HEK293 (cell line): ENCODE measurements around the gene TTC9B.

Experiments used
- GLIS1 ChIP-seq: fragments of 450-650 bp; formaldehyde crosslinking; IDR thresholded peaks from 2 replicates; pipeline ENCODE4 v1.5.1; 2016; ENCODE audit warnings: missing biosample characterization, missing genetic modification characterization
- GLIS2 ChIP-seq: fragments of 450-650 bp; formaldehyde crosslinking; IDR thresholded peaks from 2 replicates; pipeline ENCODE4 v1.5.1; 2016; ENCODE audit warnings: missing biosample characterization, missing genetic modification characterization
- KLF7 ChIP-seq: fragments of 450-650 bp; formaldehyde crosslinking; IDR thresholded peaks from 2 replicates; pipeline ENCODE4 v1.5.1; 2016; ENCODE audit warnings: missing biosample characterization, missing genetic modification characterization, borderline replicate concordance
- SP7 ChIP-seq: fragments of 450-650 bp; formaldehyde crosslinking; IDR thresholded peaks from 2 replicates; pipeline ENCODE4 v1.5.1; 2016; ENCODE audit warnings: missing biosample characterization, missing genetic modification characterization
- YY1 ChIP-seq: fragments of 450-650 bp; formaldehyde crosslinking; IDR thresholded peaks from 2 replicates; pipeline ENCODE4 v1.5.1; 2018; ENCODE audit warnings: missing biosample characterization, missing genetic modification characterization
- ZFP41 ChIP-seq: fragments of 450-650 bp; formaldehyde crosslinking; IDR thresholded peaks from 2 replicates; pipeline ENCODE4 v1.5.1; 2016; ENCODE audit warnings: missing biosample characterization, missing genetic modification characterization, borderline replicate concordance
- ZNF157 ChIP-seq: fragments of 450-650 bp; formaldehyde crosslinking; IDR thresholded peaks from 2 replicates; pipeline ENCODE4 v1.5.1; 2016; ENCODE audit warnings: missing biosample characterization, missing genetic modification characterization
- ZNF214 ChIP-seq: fragments of 450-650 bp; formaldehyde crosslinking; IDR thresholded peaks from 2 replicates; pipeline ENCODE4 v1.5.1; 2017; ENCODE audit warnings: missing biosample characterization, mild to moderate bottlenecking, missing genetic modification characterization, borderline replicate concordance
- ZNF23 ChIP-seq: fragments of 450-650 bp; formaldehyde crosslinking; IDR thresholded peaks from 2 replicates; pipeline ENCODE4 v1.5.1; 2016; ENCODE audit warnings: missing biosample characterization, missing genetic modification characterization, borderline replicate concordance
- ZNF354C ChIP-seq: fragments of 450-650 bp; formaldehyde crosslinking; IDR thresholded peaks from 2 replicates; pipeline ENCODE4 v1.5.1; 2016; ENCODE audit warnings: missing biosample characterization, missing genetic modification characterization, low read depth, borderline replicate concordance
- ZNF621 ChIP-seq: fragments of 450-650 bp; formaldehyde crosslinking; IDR thresholded peaks from 2 replicates; pipeline ENCODE4 v1.5.1; 2017; ENCODE audit warnings: missing biosample characterization, missing genetic modification characterization
- ZSCAN23 ChIP-seq: fragments of 450-650 bp; formaldehyde crosslinking; IDR thresholded peaks from 2 replicates; pipeline ENCODE4 v1.5.1; 2016; ENCODE audit warnings: missing biosample characterization, missing genetic modification characterization
- TF ChIP-seq, protein P1 (sequence below): fragments of 450-650 bp; formaldehyde crosslinking; IDR thresholded peaks from 2 replicates; pipeline ENCODE4 v1.5.1; 2016; ENCODE audit warnings: missing biosample characterization, missing genetic modification characterization
- TF ChIP-seq, protein P2 (sequence below): fragments of 450-650 bp; formaldehyde crosslinking; conservative IDR thresholded peaks from 2 replicates; pipeline ENCODE4 v1.5.1; 2016; ENCODE audit warnings: low read depth, missing biosample characterization, missing genetic modification characterization
- TF ChIP-seq, protein P3 (sequence below): fragments of 450-650 bp; IDR thresholded peaks from 2 replicates; pipeline ENCODE4 v1.5.1; 2018; ENCODE audit warnings: missing biosample characterization, missing genetic modification characterization
- TF ChIP-seq, protein P4 (sequence below): fragments of 450-650 bp; formaldehyde crosslinking; IDR thresholded peaks from 2 replicates; pipeline ENCODE4 v1.5.1; 2017; ENCODE audit warnings: missing biosample characterization, missing genetic modification characterization
- TF ChIP-seq, protein P5 (sequence below): fragments of 450-650 bp; formaldehyde crosslinking; IDR thresholded peaks from 2 replicates; pipeline ENCODE4 v1.5.1; 2016; ENCODE audit warnings: missing biosample characterization, missing genetic modification characterization

The TTC9B gene

DNA sequence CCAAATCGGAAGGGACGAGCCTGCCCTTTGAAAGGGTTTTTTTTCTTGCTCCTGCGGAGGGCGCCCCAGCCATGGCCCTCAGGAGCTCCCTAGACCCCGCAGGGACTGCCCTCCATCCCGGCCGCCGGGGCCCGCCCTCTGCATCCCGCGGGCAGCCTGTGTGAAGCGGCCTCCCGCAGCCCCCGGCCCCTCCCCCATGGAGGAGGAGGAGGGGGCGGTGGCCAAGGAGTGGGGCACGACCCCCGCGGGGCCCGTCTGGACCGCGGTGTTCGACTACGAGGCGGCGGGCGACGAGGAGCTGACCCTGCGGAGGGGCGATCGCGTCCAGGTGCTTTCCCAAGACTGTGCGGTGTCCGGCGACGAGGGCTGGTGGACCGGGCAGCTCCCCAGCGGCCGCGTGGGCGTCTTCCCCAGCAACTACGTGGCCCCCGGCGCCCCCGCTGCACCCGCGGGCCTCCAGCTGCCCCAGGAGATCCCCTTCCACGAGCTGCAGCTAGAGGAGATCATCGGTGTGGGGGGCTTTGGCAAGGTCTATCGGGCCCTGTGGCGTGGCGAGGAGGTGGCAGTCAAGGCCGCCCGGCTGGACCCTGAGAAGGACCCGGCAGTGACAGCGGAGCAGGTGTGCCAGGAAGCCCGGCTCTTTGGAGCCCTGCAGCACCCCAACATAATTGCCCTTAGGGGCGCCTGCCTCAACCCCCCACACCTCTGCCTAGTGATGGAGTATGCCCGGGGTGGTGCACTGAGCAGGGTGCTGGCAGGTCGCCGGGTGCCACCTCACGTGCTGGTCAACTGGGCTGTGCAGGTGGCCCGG is 26.1 kb downstream of the TTC9B start (continued):
- TF ChIP-seq, protein P1, sequence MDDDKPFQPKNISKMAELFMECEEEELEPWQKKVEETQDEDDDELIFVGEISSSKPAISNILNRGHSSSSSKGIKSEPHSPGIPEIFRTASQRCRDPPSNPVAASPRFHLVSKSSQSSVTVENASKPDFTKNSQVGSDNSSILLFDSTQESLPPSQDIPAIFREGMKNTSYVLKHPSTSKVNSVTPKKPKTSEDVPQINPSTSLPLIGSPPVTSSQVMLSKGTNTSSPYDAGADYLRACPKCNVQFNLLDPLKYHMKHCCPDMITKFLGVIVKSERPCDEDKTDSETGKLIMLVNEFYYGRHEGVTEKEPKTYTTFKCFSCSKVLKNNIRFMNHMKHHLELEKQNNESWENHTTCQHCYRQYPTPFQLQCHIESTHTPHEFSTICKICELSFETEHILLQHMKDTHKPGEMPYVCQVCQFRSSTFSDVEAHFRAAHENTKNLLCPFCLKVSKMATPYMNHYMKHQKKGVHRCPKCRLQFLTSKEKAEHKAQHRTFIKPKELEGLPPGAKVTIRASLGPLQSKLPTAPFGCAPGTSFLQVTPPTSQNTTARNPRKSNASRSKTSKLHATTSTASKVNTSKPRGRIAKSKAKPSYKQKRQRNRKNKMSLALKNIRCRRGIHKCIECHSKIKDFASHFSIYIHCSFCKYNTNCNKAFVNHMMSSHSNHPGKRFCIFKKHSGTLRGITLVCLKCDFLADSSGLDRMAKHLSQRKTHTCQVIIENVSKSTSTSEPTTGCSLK (tag by site-specific recombination) = no peak
- no peak; the same call in 1 of the 2 replicates for TF ChIP-seq YY1
- no peak for TF ChIP-seq ZSCAN23
- no peak for TF ChIP-seq ZNF621
- TF ChIP-seq KLF7 (tag by site-specific recombination) = peak; percentile 64
- no peak for TF ChIP-seq ZNF354C
- TF ChIP-seq, protein P2, sequence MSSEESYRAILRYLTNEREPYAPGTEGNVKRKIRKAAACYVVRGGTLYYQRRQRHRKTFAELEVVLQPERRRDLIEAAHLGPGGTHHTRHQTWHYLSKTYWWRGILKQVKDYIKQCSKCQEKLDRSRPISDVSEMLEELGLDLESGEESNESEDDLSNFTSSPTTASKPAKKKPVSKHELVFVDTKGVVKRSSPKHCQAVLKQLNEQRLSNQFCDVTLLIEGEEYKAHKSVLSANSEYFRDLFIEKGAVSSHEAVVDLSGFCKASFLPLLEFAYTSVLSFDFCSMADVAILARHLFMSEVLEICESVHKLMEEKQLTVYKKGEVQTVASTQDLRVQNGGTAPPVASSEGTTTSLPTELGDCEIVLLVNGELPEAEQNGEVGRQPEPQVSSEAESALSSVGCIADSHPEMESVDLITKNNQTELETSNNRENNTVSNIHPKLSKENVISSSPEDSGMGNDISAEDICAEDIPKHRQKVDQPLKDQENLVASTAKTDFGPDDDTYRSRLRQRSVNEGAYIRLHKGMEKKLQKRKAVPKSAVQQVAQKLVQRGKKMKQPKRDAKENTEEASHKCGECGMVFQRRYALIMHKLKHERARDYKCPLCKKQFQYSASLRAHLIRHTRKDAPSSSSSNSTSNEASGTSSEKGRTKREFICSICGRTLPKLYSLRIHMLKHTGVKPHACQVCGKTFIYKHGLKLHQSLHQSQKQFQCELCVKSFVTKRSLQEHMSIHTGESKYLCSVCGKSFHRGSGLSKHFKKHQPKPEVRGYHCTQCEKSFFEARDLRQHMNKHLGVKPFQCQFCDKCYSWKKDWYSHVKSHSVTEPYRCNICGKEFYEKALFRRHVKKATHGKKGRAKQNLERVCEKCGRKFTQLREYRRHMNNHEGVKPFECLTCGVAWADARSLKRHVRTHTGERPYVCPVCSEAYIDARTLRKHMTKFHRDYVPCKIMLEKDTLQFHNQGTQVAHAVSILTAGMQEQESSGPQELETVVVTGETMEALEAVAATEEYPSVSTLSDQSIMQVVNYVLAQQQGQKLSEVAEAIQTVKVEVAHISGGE = no peak
- no peak for TF ChIP-seq ZNF23
- peak; percentile 96 for TF ChIP-seq GLIS1
- TF ChIP-seq, protein P3, sequence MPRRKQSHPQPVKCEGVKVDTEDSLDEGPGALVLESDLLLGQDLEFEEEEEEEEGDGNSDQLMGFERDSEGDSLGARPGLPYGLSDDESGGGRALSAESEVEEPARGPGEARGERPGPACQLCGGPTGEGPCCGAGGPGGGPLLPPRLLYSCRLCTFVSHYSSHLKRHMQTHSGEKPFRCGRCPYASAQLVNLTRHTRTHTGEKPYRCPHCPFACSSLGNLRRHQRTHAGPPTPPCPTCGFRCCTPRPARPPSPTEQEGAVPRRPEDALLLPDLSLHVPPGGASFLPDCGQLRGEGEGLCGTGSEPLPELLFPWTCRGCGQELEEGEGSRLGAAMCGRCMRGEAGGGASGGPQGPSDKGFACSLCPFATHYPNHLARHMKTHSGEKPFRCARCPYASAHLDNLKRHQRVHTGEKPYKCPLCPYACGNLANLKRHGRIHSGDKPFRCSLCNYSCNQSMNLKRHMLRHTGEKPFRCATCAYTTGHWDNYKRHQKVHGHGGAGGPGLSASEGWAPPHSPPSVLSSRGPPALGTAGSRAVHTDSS (tag by site-specific recombination) = peak; percentile 62
- no peak for TF ChIP-seq ZNF214
- no peak for TF ChIP-seq ZNF157 (tag by site-specific recombination)
- TF ChIP-seq, protein P4, sequence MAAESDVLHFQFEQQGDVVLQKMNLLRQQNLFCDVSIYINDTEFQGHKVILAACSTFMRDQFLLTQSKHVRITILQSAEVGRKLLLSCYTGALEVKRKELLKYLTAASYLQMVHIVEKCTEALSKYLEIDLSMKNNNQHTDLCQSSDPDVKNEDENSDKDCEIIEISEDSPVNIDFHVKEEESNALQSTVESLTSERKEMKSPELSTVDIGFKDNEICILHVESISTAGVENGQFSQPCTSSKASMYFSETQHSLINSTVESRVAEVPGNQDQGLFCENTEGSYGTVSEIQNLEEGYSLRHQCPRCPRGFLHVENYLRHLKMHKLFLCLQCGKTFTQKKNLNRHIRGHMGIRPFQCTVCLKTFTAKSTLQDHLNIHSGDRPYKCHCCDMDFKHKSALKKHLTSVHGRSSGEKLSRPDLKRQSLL (tag by site-specific recombination) = no peak
- TF ChIP-seq, protein P5, sequence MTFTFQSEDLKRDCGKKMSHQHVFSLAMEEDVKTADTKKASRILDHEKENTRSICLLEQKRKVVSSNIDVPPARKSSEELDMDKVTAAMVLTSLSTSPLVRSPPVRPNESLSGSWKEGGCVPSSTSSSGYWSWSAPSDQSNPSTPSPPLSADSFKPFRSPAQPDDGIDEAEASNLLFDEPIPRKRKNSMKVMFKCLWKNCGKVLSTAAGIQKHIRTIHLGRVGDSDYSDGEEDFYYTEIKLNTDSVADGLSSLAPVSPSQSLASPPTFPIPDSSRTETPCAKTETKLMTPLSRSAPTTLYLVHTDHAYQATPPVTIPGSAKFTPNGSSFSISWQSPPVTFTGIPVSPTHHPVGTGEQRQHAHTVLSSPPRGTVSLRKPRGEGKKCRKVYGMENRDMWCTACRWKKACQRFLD (tag by site-specific recombination) = 0 out of 2 replicates have a peak, but pooled peaks have one; percentile 4
- TF ChIP-seq ZFP41 (tag by site-specific recombination) = no peak
- peak; percentile 61 for TF ChIP-seq SP7 (tag by site-specific recombination)
- peak; percentile 100 for TF ChIP-seq GLIS2 (tag by site-specific recombination)
